KMS-11 (cell line): ENCODE results near the gene LRFN2.

Experiments used
- H2AFZ ChIP-seq: fragments of 200-600 bp; sonication (generic); 2 replicates; pipeline ENCODE4 v1.6.1; 2016; ENCODE audit warnings: antibody characterized with exemption, mixed run types, low read depth
- H3K27ac ChIP-seq: fragments of 200-600 bp; sonication (generic); 2 replicates; pipeline ENCODE4 v1.6.1; 2016; ENCODE audit warnings: mild to moderate bottlenecking, mixed run types
- H3K27me3 ChIP-seq: fragments of 200-600 bp; sonication (generic); 2 replicates; pipeline ENCODE4 v1.6.1; 2017; ENCODE audit warnings: mild to moderate bottlenecking, low read depth, mixed run types, moderate library complexity; ENCODE audit not compliant: insufficient read depth
- H3K36me3 ChIP-seq: fragments of 200-600 bp; sonication (generic); 2 replicates; pipeline ENCODE4 v1.6.1; 2017; ENCODE audit warnings: mild to moderate bottlenecking, mixed run types; ENCODE audit not compliant: insufficient read depth
- H3K4me1 ChIP-seq: fragments of 200-600 bp; sonication (generic); 2 replicates; pipeline ENCODE4 v1.6.1; 2016; ENCODE audit warnings: mild to moderate bottlenecking, low read depth, mixed run types; ENCODE audit not compliant: poor library complexity, severe bottlenecking
- H3K4me2 ChIP-seq: fragments of 200-600 bp; sonication (generic); 2 replicates; pipeline ENCODE4 v1.7.0; 2016; ENCODE audit warnings: mild to moderate bottlenecking, mixed run types
- H3K4me3 ChIP-seq: fragments of 200-600 bp; sonication (generic); IDR thresholded peaks from 2 replicates; pipeline ENCODE4 v1.6.1; 2017; ENCODE audit warnings: low read depth, low read length, mixed read lengths; ENCODE audit not compliant: insufficient read depth
- H3K79me2 ChIP-seq: fragments of 200-600 bp; sonication (generic); 2 replicates; pipeline ENCODE4 v1.6.1; 2016; ENCODE audit warnings: low read depth, mixed run types; ENCODE audit not compliant: insufficient read depth
- H3K9ac ChIP-seq: fragments of 200-600 bp; sonication (generic); 2 replicates; pipeline ENCODE4 v1.6.1; 2016; ENCODE audit warnings: mild to moderate bottlenecking, mixed run types
- H4K20me1 ChIP-seq: fragments of 200-600 bp; sonication (generic); 2 replicates; pipeline ENCODE4 v1.6.1; 2016; ENCODE audit warnings: mild to moderate bottlenecking, mixed run types; ENCODE audit not compliant: insufficient read depth
- CTCF ChIP-seq: fragments of 200-600 bp; sonication (generic); conservative IDR thresholded peaks from 2 replicates; pipeline ENCODE4 v1.6.1; 2017; ENCODE audit warnings: low read depth, mild to moderate bottlenecking, antibody characterized with exemption, low read length, moderate library complexity, mixed read lengths

LRFN2 gene

GRCh38 chr6:40535819-40536380, 51.3 kb downstream of the LRFN2 start:
- no peak overlapping the region for H2AFZ ChIP-seq
- H3K27me3 ChIP-seq, result no peaks in the 10 kb centered on the region
- no peak overlapping the region for H3K27ac ChIP-seq
- no peaks in the 10 kb centered on the region for H3K79me2 ChIP-seq
- H3K4me1 ChIP-seq, result no peaks in the 10 kb centered on the region
- TF ChIP-seq CTCF, result no peak
- H3K4me2 ChIP-seq, result no peak overlapping the region
- no peaks in the 10 kb centered on the region for H4K20me1 ChIP-seq
- no peak overlapping the region for H3K4me3 ChIP-seq
- no peak overlapping the region for H3K9ac ChIP-seq
- no peaks in the 10 kb centered on the region for H3K36me3 ChIP-seq

GRCh38 chr6:40535110-40535818, 51.9 kb downstream of the LRFN2 start:
- no peak for TF ChIP-seq CTCF
- no peak overlapping the region for H3K4me2 ChIP-seq
- no peak overlapping the region for H3K9ac ChIP-seq

GRCh38 chr6:40532349-40533000, 54.7 kb downstream of the LRFN2 start:
- Histone ChIP-seq H3K4me3 (no peak overlapping the region), H3K36me3 (no peaks in the 10 kb centered on the region), H3K4me2 (no peak overlapping the region), H3K4me1 (no peaks in the 10 kb centered on the region), H3K79me2 (no peaks in the 10 kb centered on the region), H3K27me3 (no peaks in the 10 kb centered on the region), H4K20me1 (no peaks in the 10 kb centered on the region), H3K9ac (no peak overlapping the region), H3K27ac (no peak overlapping the region), H2AFZ (no peak overlapping the region)
- TF ChIP-seq CTCF, result no peak

More at GRCh38 chr6:40535110-40535818, 51.9 kb downstream of the LRFN2 start:
- H3K79me2 ChIP-seq, result no peaks in the 10 kb centered on the region
- H3K27ac ChIP-seq, result no peak overlapping the region
- H3K36me3 ChIP-seq, result no peaks in the 10 kb centered on the region
- no peaks in the 10 kb centered on the region for H4K20me1 ChIP-seq
- no peaks in the 10 kb centered on the region for H3K27me3 ChIP-seq
- no peak overlapping the region for H2AFZ ChIP-seq
- H3K4me3 ChIP-seq, result no peak overlapping the region
- no peaks in the 10 kb centered on the region for H3K4me1 ChIP-seq

- no peak overlapping the region for H3K27ac ChIP-seq
- TF ChIP-seq CTCF, result no peak
- no peaks in the 10 kb centered on the region for H4K20me1 ChIP-seq
- no peaks in the 10 kb centered on the region for H3K4me1 ChIP-seq
- H3K4me2 ChIP-seq, result no peak overlapping the region
- H3K4me3 ChIP-seq, result no peak overlapping the region
- H3K9ac ChIP-seq, result no peak overlapping the region
- no peak overlapping the region for H2AFZ ChIP-seq
- no peaks in the 10 kb centered on the region for H3K36me3 ChIP-seq
- no peaks in the 10 kb centered on the region for H3K27me3 ChIP-seq
- H3K79me2 ChIP-seq, result no peaks in the 10 kb centered on the region
Measured at GRCh38 chr6:40529919-40530318, 57.2 kb downstream of the LRFN2 start.
